Nephron progenitor cell (in vitro differentiated cells): ENCODE data around the gene COX4I2.

Source experiments
- DNase-seq: peaks from one replicate; pipeline ENCODE4 v3.0.0; 2021
- H3K27ac Mint-ChIP-seq: 2 replicates; pipeline ENCODE4 v1.8.0; 2021; ENCODE audit warnings: mild to moderate bottlenecking, moderate library complexity, mixed read lengths
- H3K27me3 Mint-ChIP-seq: 2 replicates; pipeline ENCODE4 v1.8.0; 2021; ENCODE audit warnings: mild to moderate bottlenecking, low read depth, mixed read lengths; ENCODE audit not compliant: poor library complexity
- H3K36me3 Mint-ChIP-seq: 2 replicates; pipeline ENCODE4 v1.8.0; 2021; ENCODE audit warnings: low read depth, mixed read lengths
- H3K4me1 Mint-ChIP-seq: 2 replicates; pipeline ENCODE4 v1.8.0; 2021; ENCODE audit warnings: mixed read lengths
- H3K4me3 Mint-ChIP-seq: 2 replicates; pipeline ENCODE4 v1.8.0; 2021; ENCODE audit warnings: mild to moderate bottlenecking, moderate library complexity, mixed read lengths
- H3K9me3 Mint-ChIP-seq: 2 replicates; pipeline ENCODE4 v1.8.0; 2021; ENCODE audit warnings: mild to moderate bottlenecking, moderate library complexity, mixed read lengths
- TF ChIP-seq, protein P1 (sequence below): fragments of 200-600 bp; sonication (generic); IDR thresholded peaks from 2 replicates; pipeline ENCODE4 v1.5.0; 2021; ENCODE audit warnings: antibody characterized with exemption

Gene COX4I2

DNA sequence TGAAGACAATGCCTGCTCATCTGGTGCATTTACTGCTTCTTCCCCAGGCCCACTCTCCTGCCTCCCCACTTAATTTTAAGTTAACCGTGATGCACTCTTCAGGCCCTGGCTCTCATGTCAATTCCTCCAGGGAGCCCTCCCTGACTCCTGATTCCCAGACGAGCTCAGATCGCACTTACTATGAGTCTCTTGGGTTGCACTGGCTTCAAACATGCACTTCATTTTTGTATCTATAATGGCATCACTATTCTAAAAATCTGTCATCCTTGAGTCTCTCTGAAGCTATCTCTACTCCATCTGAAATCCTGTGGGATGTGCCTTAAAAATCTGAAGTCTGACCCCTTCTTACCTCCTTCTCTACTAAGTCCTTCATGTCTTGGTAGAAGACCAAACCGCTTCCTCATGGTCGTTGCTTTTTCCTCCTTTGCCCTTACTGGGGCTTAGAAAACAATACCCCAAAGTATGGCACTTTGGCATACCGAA lies 24.7 kb downstream of the COX4I2 start:
- Mint-ChIP-seq H3K27ac (peak overlapping the region; percentile 14), H3K4me3 (peak overlapping the region; percentile 70), H3K27me3 (no peaks in the 10 kb centered on the region), H3K36me3 (no peaks in the 10 kb centered on the region), H3K4me1 (peaks cover 53% of the 10 kb centered on the region), H3K9me3 (no peaks in the 10 kb centered on the region)
- TF ChIP-seq, protein P1, sequence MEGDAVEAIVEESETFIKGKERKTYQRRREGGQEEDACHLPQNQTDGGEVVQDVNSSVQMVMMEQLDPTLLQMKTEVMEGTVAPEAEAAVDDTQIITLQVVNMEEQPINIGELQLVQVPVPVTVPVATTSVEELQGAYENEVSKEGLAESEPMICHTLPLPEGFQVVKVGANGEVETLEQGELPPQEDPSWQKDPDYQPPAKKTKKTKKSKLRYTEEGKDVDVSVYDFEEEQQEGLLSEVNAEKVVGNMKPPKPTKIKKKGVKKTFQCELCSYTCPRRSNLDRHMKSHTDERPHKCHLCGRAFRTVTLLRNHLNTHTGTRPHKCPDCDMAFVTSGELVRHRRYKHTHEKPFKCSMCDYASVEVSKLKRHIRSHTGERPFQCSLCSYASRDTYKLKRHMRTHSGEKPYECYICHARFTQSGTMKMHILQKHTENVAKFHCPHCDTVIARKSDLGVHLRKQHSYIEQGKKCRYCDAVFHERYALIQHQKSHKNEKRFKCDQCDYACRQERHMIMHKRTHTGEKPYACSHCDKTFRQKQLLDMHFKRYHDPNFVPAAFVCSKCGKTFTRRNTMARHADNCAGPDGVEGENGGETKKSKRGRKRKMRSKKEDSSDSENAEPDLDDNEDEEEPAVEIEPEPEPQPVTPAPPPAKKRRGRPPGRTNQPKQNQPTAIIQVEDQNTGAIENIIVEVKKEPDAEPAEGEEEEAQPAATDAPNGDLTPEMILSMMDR, result no peak
- DNase-seq, result no peak

- Mint-ChIP-seq H3K27ac (peak overlapping the region; percentile 88), H3K36me3 (peaks cover 7% of the 10 kb centered on the region), H3K4me3 (no peak overlapping the region), H3K9me3 (no peaks in the 10 kb centered on the region), H3K27me3 (no peaks in the 10 kb centered on the region), H3K4me1 (peaks cover 62% of the 10 kb centered on the region)
- TF ChIP-seq, protein P1, result no peak
- DNase-seq, result no peak
Measured at GRCh38 chr20:31663524-31663837, 25.8 kb downstream of the COX4I2 start.

- no peak for DNase-seq
- no peaks in the 10 kb centered on the region for H3K9me3 Mint-ChIP-seq
- H3K36me3 Mint-ChIP-seq, result peaks cover 8% of the 10 kb centered on the region
- H3K4me1 Mint-ChIP-seq, result peaks cover 63% of the 10 kb centered on the region
- H3K27me3 Mint-ChIP-seq, result no peaks in the 10 kb centered on the region
- H3K4me3 Mint-ChIP-seq, result peak overlapping the region; percentile 21
- H3K27ac Mint-ChIP-seq, result peak overlapping the region; percentile 88
- TF ChIP-seq, protein P1, result no peak
Measured at GRCh38 chr20:31663838-31664695, 26.4 kb downstream of the COX4I2 start.

GRCh38 chr20:31664696-31665354 lies 27.1 kb downstream of the COX4I2 start:
- no peaks in the 10 kb centered on the region for H3K9me3 Mint-ChIP-seq
- peaks cover 71% of the 10 kb centered on the region for H3K4me1 Mint-ChIP-seq
- no peaks in the 10 kb centered on the region for H3K27me3 Mint-ChIP-seq
- H3K27ac Mint-ChIP-seq, result peak overlapping the region; percentile 29
- TF ChIP-seq, protein P1, result no peak
- no peak overlapping the region for H3K4me3 Mint-ChIP-seq
- H3K36me3 Mint-ChIP-seq, result peaks cover 12% of the 10 kb centered on the region
- DNase-seq, result no peak

- no peak for DNase-seq
- peaks cover 12% of the 10 kb centered on the region for H3K36me3 Mint-ChIP-seq
- peak overlapping the region; percentile 63 for H3K27ac Mint-ChIP-seq
- no peaks in the 10 kb centered on the region for H3K9me3 Mint-ChIP-seq
- H3K4me1 Mint-ChIP-seq, result peaks cover 75% of the 10 kb centered on the region
- H3K27me3 Mint-ChIP-seq, result no peaks in the 10 kb centered on the region
- TF ChIP-seq, protein P1, result no peak
- no peak overlapping the region for H3K4me3 Mint-ChIP-seq
Measured at GRCh38 chr20:31665753-31666152, 28.0 kb downstream of the COX4I2 start.
